Activated effector memory CD4-positive, alpha-beta T cell treated with Interleukin-2 at 50 U/mL for 16 hours (primary cell): ENCODE results near the gene SEMA4B.
"Not testable (repeated sequence)": the region's sequence is repeated elsewhere in the genome, so short reads cannot be mapped to it uniquely, and the experiment has no call there.

Experiments used
- DNase-seq: peaks from one replicate; pipeline ENCODE4 v3.0.0-alpha.2; 2020

Gene SEMA4B

GRCh38 chr15:90227816-90228772 is 27.0 kb downstream of the SEMA4B start:
- no peak for DNase-seq

GRCh38 chr15:90228960-90229359 is 27.8 kb downstream of the SEMA4B start:
- no peak for DNase-seq

- no peak for DNase-seq
These were observed 29.0 kb downstream of the SEMA4B start for GRCh38 chr15:90230071-90230494.

- DNase-seq, result no peak
These were observed 29.5 kb downstream of the SEMA4B start for GRCh38 chr15:90230610-90231009.

GRCh38 chr15:90231028-90232017 is 30.2 kb downstream of the SEMA4B start:
- peak; percentile 76 for DNase-seq

- DNase-seq, result no peak
These were observed 31.1 kb downstream of the SEMA4B start for GRCh38 chr15:90232196-90232595.

- DNase-seq, result no peak
These were observed 31.8 kb downstream of the SEMA4B start for GRCh38 chr15:90232941-90233386.

GRCh38 chr15:90233387-90234095 is 32.4 kb downstream of the SEMA4B start, which contains the start of gene CIB1:
Gene CIB1 (minus strand): TSS chr15:90233941. CDS start chr15:90233885, 56 bp downstream.
- peak; percentile 95 for DNase-seq

GRCh38 chr15:90234096-90234988 is 33.2 kb downstream of the SEMA4B start, which contains the start of gene GDPGP1:
Gene GDPGP1 (plus strand): TSS chr15:90234209. CDS start chr15:90240909, 6,700 bp downstream.
- no peak for DNase-seq

- DNase-seq, result no peak
These were observed 38.2 kb downstream of the SEMA4B start for GRCh38 chr15:90239371-90239770.

- DNase-seq, result no peak
These were observed 39.7 kb downstream of the SEMA4B start for GRCh38 chr15:90240856-90241255.

- DNase-seq, result no peak
These were observed 40.4 kb downstream of the SEMA4B start for GRCh38 chr15:90241343-90242192.

GRCh38 chr15:90243943-90244639 is 43.0 kb downstream of the SEMA4B start:
- DNase-seq, result no peak

GRCh38 chr15:90248789-90249202 is 47.7 kb downstream of the SEMA4B start:
- no peak for DNase-seq

- peak; percentile 46 for DNase-seq
These were observed 48.2 kb downstream of the SEMA4B start, which contains the start of gene TTLL13 for GRCh38 chr15:90249203-90249863. Gene TTLL13 (plus strand): TSS chr15:90249556. CDS start chr15:90250631, 1,075 bp downstream.

GRCh38 chr15:90257776-90258175 is 56.6 kb downstream of the SEMA4B start:
- no peak for DNase-seq

- DNase-seq, result no peak
These were observed 58.4 kb downstream of the SEMA4B start for GRCh38 chr15:90259524-90259923.

- not testable (repeated sequence) for DNase-seq
These were observed 59.6 kb downstream of the SEMA4B start for GRCh38 chr15:90260731-90261130.

- DNase-seq, result no peak
These were observed 60.7 kb downstream of the SEMA4B start for GRCh38 chr15:90261811-90262210.
